ENCODE results near the gene ZBTB5. TPM values are rescaled to one million over a fixed set of nuclear protein-coding genes. Genes with fewer than 3 reads are reported as not detected.

The ZBTB5 gene
- total and polyA plus RNA-seq, 2 of the 8 experiments (the other 6 are each of a cell fraction or from before 2014, with no cell fraction given): 13.3 to 14.5 TPM

- TF ChIP-seq, protein P1, sequence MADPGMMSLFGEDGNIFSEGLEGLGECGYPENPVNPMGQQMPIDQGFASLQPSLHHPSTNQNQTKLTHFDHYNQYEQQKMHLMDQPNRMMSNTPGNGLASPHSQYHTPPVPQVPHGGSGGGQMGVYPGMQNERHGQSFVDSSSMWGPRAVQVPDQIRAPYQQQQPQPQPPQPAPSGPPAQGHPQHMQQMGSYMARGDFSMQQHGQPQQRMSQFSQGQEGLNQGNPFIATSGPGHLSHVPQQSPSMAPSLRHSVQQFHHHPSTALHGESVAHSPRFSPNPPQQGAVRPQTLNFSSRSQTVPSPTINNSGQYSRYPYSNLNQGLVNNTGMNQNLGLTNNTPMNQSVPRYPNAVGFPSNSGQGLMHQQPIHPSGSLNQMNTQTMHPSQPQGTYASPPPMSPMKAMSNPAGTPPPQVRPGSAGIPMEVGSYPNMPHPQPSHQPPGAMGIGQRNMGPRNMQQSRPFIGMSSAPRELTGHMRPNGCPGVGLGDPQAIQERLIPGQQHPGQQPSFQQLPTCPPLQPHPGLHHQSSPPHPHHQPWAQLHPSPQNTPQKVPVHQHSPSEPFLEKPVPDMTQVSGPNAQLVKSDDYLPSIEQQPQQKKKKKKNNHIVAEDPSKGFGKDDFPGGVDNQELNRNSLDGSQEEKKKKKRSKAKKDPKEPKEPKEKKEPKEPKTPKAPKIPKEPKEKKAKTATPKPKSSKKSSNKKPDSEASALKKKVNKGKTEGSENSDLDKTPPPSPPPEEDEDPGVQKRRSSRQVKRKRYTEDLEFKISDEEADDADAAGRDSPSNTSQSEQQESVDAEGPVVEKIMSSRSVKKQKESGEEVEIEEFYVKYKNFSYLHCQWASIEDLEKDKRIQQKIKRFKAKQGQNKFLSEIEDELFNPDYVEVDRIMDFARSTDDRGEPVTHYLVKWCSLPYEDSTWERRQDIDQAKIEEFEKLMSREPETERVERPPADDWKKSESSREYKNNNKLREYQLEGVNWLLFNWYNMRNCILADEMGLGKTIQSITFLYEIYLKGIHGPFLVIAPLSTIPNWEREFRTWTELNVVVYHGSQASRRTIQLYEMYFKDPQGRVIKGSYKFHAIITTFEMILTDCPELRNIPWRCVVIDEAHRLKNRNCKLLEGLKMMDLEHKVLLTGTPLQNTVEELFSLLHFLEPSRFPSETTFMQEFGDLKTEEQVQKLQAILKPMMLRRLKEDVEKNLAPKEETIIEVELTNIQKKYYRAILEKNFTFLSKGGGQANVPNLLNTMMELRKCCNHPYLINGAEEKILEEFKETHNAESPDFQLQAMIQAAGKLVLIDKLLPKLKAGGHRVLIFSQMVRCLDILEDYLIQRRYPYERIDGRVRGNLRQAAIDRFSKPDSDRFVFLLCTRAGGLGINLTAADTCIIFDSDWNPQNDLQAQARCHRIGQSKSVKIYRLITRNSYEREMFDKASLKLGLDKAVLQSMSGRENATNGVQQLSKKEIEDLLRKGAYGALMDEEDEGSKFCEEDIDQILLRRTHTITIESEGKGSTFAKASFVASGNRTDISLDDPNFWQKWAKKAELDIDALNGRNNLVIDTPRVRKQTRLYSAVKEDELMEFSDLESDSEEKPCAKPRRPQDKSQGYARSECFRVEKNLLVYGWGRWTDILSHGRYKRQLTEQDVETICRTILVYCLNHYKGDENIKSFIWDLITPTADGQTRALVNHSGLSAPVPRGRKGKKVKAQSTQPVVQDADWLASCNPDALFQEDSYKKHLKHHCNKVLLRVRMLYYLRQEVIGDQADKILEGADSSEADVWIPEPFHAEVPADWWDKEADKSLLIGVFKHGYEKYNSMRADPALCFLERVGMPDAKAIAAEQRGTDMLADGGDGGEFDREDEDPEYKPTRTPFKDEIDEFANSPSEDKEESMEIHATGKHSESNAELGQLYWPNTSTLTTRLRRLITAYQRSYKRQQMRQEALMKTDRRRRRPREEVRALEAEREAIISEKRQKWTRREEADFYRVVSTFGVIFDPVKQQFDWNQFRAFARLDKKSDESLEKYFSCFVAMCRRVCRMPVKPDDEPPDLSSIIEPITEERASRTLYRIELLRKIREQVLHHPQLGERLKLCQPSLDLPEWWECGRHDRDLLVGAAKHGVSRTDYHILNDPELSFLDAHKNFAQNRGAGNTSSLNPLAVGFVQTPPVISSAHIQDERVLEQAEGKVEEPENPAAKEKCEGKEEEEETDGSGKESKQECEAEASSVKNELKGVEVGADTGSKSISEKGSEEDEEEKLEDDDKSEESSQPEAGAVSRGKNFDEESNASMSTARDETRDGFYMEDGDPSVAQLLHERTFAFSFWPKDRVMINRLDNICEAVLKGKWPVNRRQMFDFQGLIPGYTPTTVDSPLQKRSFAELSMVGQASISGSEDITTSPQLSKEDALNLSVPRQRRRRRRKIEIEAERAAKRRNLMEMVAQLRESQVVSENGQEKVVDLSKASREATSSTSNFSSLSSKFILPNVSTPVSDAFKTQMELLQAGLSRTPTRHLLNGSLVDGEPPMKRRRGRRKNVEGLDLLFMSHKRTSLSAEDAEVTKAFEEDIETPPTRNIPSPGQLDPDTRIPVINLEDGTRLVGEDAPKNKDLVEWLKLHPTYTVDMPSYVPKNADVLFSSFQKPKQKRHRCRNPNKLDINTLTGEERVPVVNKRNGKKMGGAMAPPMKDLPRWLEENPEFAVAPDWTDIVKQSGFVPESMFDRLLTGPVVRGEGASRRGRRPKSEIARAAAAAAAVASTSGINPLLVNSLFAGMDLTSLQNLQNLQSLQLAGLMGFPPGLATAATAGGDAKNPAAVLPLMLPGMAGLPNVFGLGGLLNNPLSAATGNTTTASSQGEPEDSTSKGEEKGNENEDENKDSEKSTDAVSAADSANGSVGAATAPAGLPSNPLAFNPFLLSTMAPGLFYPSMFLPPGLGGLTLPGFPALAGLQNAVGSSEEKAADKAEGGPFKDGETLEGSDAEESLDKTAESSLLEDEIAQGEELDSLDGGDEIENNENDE (IDR thresholded peaks at IDR 0.05; ENCODE audit: insufficient replicate concordance, low read length): no peak
- TF ChIP-seq KDM5A (IDR thresholded peaks at IDR 0.05; ENCODE audit: low read length) (no peak), CHD2 (IDR thresholded peaks at IDR 0.05; ENCODE audit: low read length) (no peak), SRF (IDR thresholded peaks at IDR 0.05; ENCODE audit: low read depth, low read length) (no peak), CBX8 (IDR thresholded peaks at IDR 0.05; ENCODE audit: borderline replicate concordance, low read depth, low read length) (no peak), SIRT6 (IDR thresholded peaks at IDR 0.05; ENCODE audit: low read length) (no peak), EZH2 (IDR thresholded peaks at IDR 0.05; ENCODE audit: low read depth, low read length, severe bottlenecking) (no peak)
Observed at GRCh38 chr9:37423508-37423907, 41.7 kb downstream of the ZBTB5 start (continued).

Data from H1 (cell line).